Right lobe of liver (tissue), 6 donors: Measurements from ENCODE around the gene GOLGA8M. TPM values are rescaled to one million over a fixed set of nuclear protein-coding genes. Genes with fewer than 3 reads are reported as not detected.
"Not testable (repeated sequence)": the region's sequence is repeated elsewhere in the genome, so short reads cannot be mapped to it uniquely, and the experiment has no call there.

Experiments
- ATAC-seq, 4 donors: fragments of 200-7000 bp; cut with Tn5 transposase; one replicate each; pipeline ENCODE4 v1.9.1; 2020; ENCODE audit warnings: mild to moderate bottlenecking in 4 of 4, moderate library complexity in 4 of 4
- DNase-seq, 3 donors: peaks; one replicate each; pipeline ENCODE4 v3.0.0-alpha.2; 2020
- H3K27ac ChIP-seq, 3 donors: fragments of 200-600 bp; one replicate each; pipeline ENCODE4 v1.8.0; 2022
- H3K27me3 ChIP-seq, 2 donors: fragments of 200-600 bp; one replicate each; pipeline ENCODE4 v1.8.0; 2022
- H3K36me3 ChIP-seq, 4 donors: fragments of 200-600 bp; sonication (generic) in 1 of 4; one replicate each; pipeline versions ENCODE4 v1.5.1 to v1.8.0; 2017 to 2022; ENCODE audit warnings: control low read depth in 1 of 4
- H3K4me1 ChIP-seq, 4 donors: fragments of 200-600 bp; sonication (generic) in 1 of 4; one replicate each; pipeline versions ENCODE4 v1.5.1 to v1.8.0; 2017 to 2022; ENCODE audit warnings: control low read depth in 1 of 4
- H3K4me3 ChIP-seq, 3 donors: fragments of 200-600 bp; one replicate each; pipeline ENCODE4 v1.8.0; 2022
- H3K9me3 ChIP-seq, 4 donors: fragments of 200-600 bp; sonication (generic) in 1 of 4; one replicate each; pipeline versions ENCODE4 v1.5.1 to v1.8.0; 2017 to 2022; ENCODE audit warnings: control low read depth in 1 of 4
- WGBS: methylation state at CpG from one replicate; pipeline ENCODE4 v1.1.6; 2018; ENCODE audit warnings: low coverage, low lambda C conversion rate; ENCODE audit not compliant: insufficient coverage; ENCODE audit errors: missing lambda C conversion rate; 5-methylcytosine and 5-hydroxymethylcytosine counted together
- intact Hi-C, 2 donors: fragments of 100-400 bp; cut with DNase I; formaldehyde crosslinking; loops; one replicate each; pipeline versions ENCODE4 v1.11.2 to v1.14.1; 2022
- total RNA-seq, 6 experiments: library from RNA; depleted of rRNA in 2 of 6; stranded (reverse); fragments of >200 nt in 2 of 6; fragmentation: NEBNext Ultra II Directional in 3 of 6; extraction: Animal tissue kit (Norgen Biotek cat#: 25700) in 3 of 6; gene quantifications; one replicate each; pipeline versions ENCODE4 v1.1.0 to v1.2.4, GENCODE V29; 2016 to 2023
- donor health status: DM: no; HTN: yes; CAD: no.
- donor health status: DM: no; HTN: no; CAD: no.
- donor health status: DM: no; HTN: no; CAD: no.
- donor health status: DM: no; HTN: yes; CAD: no.
- donor health status: DM: no; HTN: yes; CAD: no.

GOLGA8M gene
- total RNA-seq, 6 experiments from 2014 or later = 0.68 to 6.1 (median 4.3) TPM

DNA sequence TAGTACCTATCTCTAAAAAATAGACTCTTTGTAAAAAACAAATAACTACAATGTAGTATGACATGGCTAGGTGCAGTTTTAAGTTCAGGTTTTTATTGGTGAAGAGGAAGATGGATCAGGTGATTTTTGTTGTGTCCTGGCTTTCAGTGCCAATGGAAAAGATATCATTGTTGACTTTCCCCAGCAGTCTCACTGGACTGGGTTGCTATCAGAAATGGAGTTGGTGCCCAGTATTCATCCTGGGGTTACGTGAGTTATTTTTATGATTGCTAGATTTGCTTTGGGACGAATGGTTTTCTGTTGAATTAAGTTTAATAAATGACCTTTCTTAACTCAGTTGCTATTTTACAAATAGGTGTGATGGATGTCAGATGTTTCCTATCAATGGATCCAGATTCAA is 38.7 kb downstream of the GOLGA8M start:
- H3K36me3 ChIP-seq, H3K27ac ChIP-seq, intact Hi-C loops, H3K9me3 ChIP-seq, H3K4me1 ChIP-seq, DNase-seq, H3K4me3 ChIP-seq, H3K27me3 ChIP-seq, ATAC-seq: not testable (repeated sequence)
- no CpG with 5 or more reads among the region's 2 CpGs for WGBS

DNA sequence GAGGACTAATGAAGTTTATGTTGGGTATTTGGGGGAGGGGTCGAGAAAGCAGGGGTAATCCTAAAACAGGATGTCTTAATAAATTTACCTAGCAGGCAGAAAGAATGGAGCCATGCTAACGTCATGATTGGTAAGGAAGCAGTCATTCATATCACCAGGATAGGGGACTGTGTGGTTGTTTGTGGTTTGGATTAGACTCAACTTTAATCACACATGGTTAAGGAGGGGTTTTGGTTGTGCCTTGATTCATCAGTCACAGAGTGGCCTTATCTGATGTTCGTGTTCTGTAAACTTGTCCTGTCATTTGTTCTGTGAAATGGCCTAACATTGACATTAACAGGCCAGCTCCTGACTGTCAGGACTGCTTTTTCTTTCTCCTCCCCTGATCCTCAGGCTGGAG is 40.1 kb downstream of the GOLGA8M start:
- H3K9me3 ChIP-seq, H3K36me3 ChIP-seq, intact Hi-C loops, H3K4me3 ChIP-seq, H3K27ac ChIP-seq, DNase-seq, ATAC-seq, H3K4me1 ChIP-seq, H3K27me3 ChIP-seq: not testable (repeated sequence)
- no CpG with 5 or more reads among the region's 3 CpGs for WGBS

DNA sequence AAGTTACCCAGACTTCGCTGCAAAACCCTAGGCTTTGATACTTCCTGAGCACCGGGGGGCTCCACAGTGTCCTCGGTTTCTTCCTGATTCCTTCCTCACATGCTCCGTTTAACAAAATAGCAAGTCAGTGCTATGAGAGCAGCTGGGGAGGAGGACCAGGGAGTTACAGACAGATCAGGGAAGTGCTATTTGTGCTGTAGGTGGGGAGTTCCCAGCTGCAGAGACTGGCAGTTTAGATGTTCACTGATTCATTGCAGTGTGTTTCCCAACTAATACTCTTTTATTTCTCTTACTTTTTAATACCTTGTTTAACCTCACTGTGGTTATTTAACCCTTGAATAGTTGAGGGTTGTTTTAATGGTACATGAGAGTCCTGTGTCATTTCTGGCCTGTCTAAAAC is 45.8 kb downstream of the GOLGA8M start:
- H3K4me1 ChIP-seq, ATAC-seq, H3K36me3 ChIP-seq, H3K4me3 ChIP-seq, intact Hi-C loops, H3K27me3 ChIP-seq, H3K27ac ChIP-seq, H3K9me3 ChIP-seq, DNase-seq: not testable (repeated sequence)
- WGBS = no CpG with 5 or more reads among the region's 4 CpGs

DNA sequence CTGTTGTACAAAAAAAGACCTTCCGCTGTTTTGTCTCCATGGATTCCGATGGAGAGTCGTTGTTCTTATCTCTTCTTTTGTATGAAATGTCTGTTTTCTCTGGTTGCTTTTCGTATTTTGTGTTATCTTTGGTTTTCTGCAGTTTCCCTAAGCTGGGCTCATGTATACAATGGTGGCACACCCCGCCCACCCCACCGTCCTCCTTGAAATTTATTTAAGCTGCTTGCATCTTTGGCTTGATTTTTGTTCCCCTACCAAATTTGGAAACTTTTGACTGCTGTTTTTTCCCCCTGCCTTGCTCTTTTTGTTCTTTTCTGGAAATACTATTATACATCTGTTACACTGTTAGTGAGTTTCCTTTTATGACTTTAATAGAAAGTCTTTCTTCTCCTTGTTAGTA is 47.6 kb downstream of the GOLGA8M start:
- H3K9me3 ChIP-seq, H3K4me3 ChIP-seq, H3K4me1 ChIP-seq, ATAC-seq, DNase-seq, intact Hi-C loops, H3K36me3 ChIP-seq, H3K27ac ChIP-seq, H3K27me3 ChIP-seq: not testable (repeated sequence)
- WGBS = 74% methylated on average over 5 of the region's 6 CpGs

DNA sequence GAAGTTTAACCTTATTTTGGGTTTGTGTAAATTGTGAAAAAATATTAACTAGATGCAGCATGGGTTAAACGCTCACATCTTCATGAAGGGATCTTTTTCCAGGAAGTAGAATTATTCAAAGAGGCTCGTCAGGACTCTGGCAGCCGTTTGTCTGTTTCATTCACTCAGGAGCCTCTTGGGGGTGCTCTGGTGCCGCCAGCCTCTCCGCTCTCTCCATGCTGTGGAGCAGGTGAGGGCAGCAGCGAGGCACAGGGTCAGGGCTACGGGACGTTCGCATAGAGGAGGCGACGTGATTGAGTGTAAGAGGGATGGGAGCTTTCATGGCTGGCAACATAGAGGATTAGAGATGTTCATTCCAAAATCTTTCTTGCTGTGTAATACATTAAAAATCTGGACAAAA is 48.5 kb downstream of the GOLGA8M start:
- H3K9me3 ChIP-seq, H3K27ac ChIP-seq, intact Hi-C loops, DNase-seq, H3K4me3 ChIP-seq, H3K36me3 ChIP-seq, H3K27me3 ChIP-seq, H3K4me1 ChIP-seq: not testable (repeated sequence)
- WGBS = no CpG with 5 or more reads among the region's 11 CpGs
- peak; percentile 64 to 83 (median 76) for ATAC-seq

DNA sequence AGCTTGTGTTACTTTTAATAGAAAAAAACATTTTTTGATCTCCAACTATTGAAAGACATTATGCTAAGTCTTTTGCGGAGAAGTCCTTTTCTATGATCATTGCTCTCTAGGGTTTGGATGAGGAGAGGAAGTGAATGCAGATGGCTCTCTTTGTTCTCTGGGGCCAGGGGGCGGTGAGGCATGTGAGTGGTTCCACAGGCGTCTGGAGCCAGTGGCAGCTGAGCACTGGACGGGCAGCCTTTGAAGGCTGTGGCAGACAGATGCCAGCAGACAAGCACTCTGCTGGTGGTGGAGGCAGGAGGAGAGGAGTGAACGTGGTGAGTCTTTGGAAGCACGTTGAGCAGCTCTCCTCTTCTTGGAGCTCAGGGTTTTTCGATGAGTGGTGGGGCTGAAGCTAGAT is 51.5 kb downstream of the GOLGA8M start:
- ATAC-seq, H3K4me3 ChIP-seq, H3K27ac ChIP-seq, H3K4me1 ChIP-seq, H3K9me3 ChIP-seq, DNase-seq, intact Hi-C loops, H3K36me3 ChIP-seq, H3K27me3 ChIP-seq: not testable (repeated sequence)
- WGBS = no CpG with 5 or more reads among the region's 7 CpGs

DNA sequence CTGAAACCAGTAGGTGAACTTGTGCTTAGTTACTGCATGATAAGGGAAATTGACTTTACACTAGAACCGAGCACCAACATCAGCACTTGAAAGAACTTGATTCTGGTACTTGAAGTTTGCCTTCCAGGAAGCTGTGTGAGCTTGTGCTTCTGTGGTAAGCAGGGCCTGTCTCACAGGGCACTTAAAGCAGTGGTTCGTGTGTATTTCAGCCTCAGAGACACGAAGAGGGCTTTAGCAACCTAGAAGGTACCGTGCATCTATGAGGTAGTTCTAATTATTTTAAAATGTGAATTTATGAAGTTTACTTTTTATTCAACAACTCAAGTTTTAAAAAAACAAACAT is 56.2 kb downstream of the GOLGA8M start:
- H3K9me3 ChIP-seq, ATAC-seq, intact Hi-C loops, H3K36me3 ChIP-seq, H3K4me1 ChIP-seq, DNase-seq, H3K27ac ChIP-seq, H3K27me3 ChIP-seq, H3K4me3 ChIP-seq: not testable (repeated sequence)
- no CpG with 5 or more reads among the region's 4 CpGs for WGBS

DNA sequence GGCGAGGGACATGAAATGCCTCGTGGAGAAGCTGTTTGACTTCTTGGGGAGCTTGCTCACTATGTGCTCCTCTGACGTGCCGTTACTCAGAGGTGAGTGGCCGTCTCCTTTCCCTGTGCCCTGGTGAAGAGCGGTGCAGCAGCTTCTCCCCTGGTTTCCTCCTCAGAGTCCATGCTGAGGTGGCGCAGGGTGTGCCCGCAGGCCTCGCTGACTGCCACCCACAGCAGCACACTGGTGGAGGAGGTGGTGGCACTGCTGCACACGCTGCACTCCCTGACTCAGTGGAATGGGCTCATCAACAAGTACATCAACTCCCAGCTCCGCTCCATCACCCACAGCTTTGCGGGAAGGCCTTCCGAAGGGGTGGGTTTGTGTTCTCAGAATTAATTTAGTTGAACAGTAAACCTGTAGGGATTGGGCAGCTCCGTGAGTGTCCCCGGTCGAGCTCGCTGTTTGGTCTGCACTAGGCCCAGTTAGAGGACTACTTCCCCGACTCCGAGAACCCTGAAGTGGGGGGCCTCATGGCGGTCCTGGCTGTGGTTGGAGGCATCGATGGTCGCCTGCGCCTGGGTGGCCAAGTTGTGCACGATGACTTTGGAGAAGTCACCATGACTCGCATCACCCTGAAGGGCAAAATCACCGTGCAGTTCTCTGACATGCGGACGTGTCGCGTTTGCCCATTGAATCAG is 56.7 kb downstream of the GOLGA8M start:
- H3K4me3 ChIP-seq, DNase-seq, H3K27ac ChIP-seq, H3K27me3 ChIP-seq, H3K4me1 ChIP-seq, intact Hi-C loops, H3K9me3 ChIP-seq, ATAC-seq, H3K36me3 ChIP-seq: not testable (repeated sequence)
- WGBS = 96% methylated on average over 4 of the region's 30 CpGs

DNA sequence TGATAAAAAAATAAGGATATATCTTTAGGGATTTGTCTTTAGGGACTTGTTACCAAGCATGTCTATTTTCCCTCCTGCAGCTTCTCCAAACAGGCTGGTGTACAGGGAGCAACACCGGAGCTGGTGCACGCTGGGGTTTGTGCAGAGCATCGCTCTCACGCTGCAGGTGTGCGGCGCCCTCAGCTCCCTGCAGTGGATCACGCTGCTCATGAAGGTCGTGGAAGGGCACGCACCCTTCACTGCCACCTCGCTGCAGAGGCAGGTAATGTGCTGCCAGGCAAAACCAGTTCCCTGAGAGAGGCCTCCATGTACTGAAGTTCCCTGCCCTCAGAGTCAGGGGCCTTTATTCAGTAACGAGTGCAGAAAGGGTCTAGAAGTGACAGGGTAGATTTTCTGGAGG is 58.0 kb downstream of the GOLGA8M start:
- H3K27ac ChIP-seq, H3K36me3 ChIP-seq, H3K4me1 ChIP-seq, H3K4me3 ChIP-seq, ATAC-seq, intact Hi-C loops, DNase-seq, H3K27me3 ChIP-seq, H3K9me3 ChIP-seq: not testable (repeated sequence)
- WGBS = no CpG with 5 or more reads among the region's 11 CpGs

DNA sequence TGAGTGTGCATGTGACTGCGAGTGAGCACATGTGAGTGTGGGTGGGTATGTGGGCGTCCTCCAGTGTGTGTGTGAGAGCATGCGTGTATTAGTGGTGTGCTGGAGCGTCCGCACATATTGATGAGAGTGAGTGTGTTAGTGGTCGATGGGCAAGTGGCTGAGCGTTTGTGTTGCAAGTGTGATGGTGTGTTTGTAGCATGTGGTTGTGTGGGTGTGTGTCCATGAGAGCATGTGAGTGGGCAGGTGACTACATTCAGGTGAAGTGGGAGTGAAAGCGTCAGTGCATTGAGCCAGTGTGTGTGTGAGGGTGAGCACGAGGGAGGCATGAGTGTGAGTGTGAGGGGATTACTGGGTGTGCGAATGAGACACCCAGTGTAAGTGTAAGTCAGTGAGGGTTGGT is 59.7 kb downstream of the GOLGA8M start:
- 94% methylated on average over 9 of the region's 10 CpGs for WGBS
- not testable (repeated sequence) for DNase-seq

More for the DNA sequence above, 59.7 kb downstream of the GOLGA8M start:
- ATAC-seq, H3K27ac ChIP-seq, intact Hi-C loops, H3K27me3 ChIP-seq, H3K36me3 ChIP-seq, H3K4me1 ChIP-seq, H3K4me3 ChIP-seq, H3K9me3 ChIP-seq: not testable (repeated sequence)
